Tongue (tissue), 2 donors: ENCODE measurements around the gene CCDC187. TPM values are rescaled to one million over a fixed set of nuclear protein-coding genes. Genes with fewer than 3 reads are reported as not detected.
A peak's percentile ranks its signal among the peaks of the same experiment; 100 is the strongest.

Source experiments
- DNase-seq: peaks from one replicate; pipeline ENCODE4 v3.0.0-alpha.2; 2015
- total RNA-seq: library from RNA; depleted of rRNA; stranded (reverse); fragments of >200 nt; gene quantifications from one replicate; pipeline ENCODE4 v1.2.3, GENCODE V29; 2014

Gene CCDC187
- total RNA-seq, 1 donor from 2014 or later, result 0.51 TPM

GRCh38 chr9:136225748-136226679 is 77.9 kb downstream of the CCDC187 start:
- DNase-seq, result peak; percentile 71

- DNase-seq, result no peak
Measured at GRCh38 chr9:136225366-136225747, 78.5 kb downstream of the CCDC187 start.

GRCh38 chr9:136223871-136224640 is 79.8 kb downstream of the CCDC187 start:
- DNase-seq, result no peak

GRCh38 chr9:136222906-136223285 is 81.0 kb downstream of the CCDC187 start:
- peak; percentile 44 for DNase-seq

- no peak for DNase-seq
Measured at GRCh38 chr9:136222166-136222905, 81.6 kb downstream of the CCDC187 start.

GRCh38 chr9:136220017-136220729 is 83.7 kb downstream of the CCDC187 start:
- no peak for DNase-seq

GRCh38 chr9:136219276-136219675 is 84.6 kb downstream of the CCDC187 start:
- DNase-seq, result peak; percentile 78

- no peak for DNase-seq
Measured at GRCh38 chr9:136218673-136219072, 85.2 kb downstream of the CCDC187 start.

- no peak for DNase-seq
Measured at GRCh38 chr9:136218271-136218670, 85.6 kb downstream of the CCDC187 start.

- DNase-seq, result no peak
Measured at GRCh38 chr9:136216541-136217244, 87.2 kb downstream of the CCDC187 start.

- DNase-seq, result no peak
Measured at GRCh38 chr9:136213733-136214132, 90.2 kb downstream of the CCDC187 start.

- DNase-seq, result no peak
Measured at GRCh38 chr9:136212345-136212950, 91.4 kb downstream of the CCDC187 start.

GRCh38 chr9:136211441-136212344 is 92.2 kb downstream of the CCDC187 start:
- DNase-seq, result peak; percentile 24

GRCh38 chr9:136211006-136211405 is 92.9 kb downstream of the CCDC187 start:
- DNase-seq, result no peak

GRCh38 chr9:136210276-136210675 is 93.6 kb downstream of the CCDC187 start:
- DNase-seq, result no peak

- no peak for DNase-seq
Measured at GRCh38 chr9:136209786-136210185, 94.1 kb downstream of the CCDC187 start.

GRCh38 chr9:136209232-136209631 is 94.7 kb downstream of the CCDC187 start:
- no peak for DNase-seq

GRCh38 chr9:136208675-136209074 is 95.2 kb downstream of the CCDC187 start:
- DNase-seq, result no peak

- DNase-seq, result no peak
Measured at GRCh38 chr9:136207616-136208015, 96.3 kb downstream of the CCDC187 start.
